MM.1S (cell line): ENCODE results near the gene CEP128.

Experiments used
- EZH2 ChIP-seq: fragments of 300-600 bp; sonication (generic); optimal IDR thresholded peaks from 2 replicates; pipeline ENCODE3; 2017; ENCODE audit warnings: low read depth, mild to moderate bottlenecking, antibody characterized with exemption, low read length, mixed read lengths
- EZH2phosphoT487 ChIP-seq: fragments of 300-600 bp; sonication (generic); IDR thresholded peaks from 2 replicates; pipeline ENCODE4 v1.6.1; 2018; ENCODE audit warnings: antibody characterized with exemption, low read length
- TF ChIP-seq, protein P1 (sequence below): fragments of 300-600 bp; sonication (generic); IDR thresholded peaks from 2 replicates; pipeline ENCODE4 v1.5.1; 2016; ENCODE audit warnings: antibody characterized with exemption, low read length, mixed read lengths

DNA sequence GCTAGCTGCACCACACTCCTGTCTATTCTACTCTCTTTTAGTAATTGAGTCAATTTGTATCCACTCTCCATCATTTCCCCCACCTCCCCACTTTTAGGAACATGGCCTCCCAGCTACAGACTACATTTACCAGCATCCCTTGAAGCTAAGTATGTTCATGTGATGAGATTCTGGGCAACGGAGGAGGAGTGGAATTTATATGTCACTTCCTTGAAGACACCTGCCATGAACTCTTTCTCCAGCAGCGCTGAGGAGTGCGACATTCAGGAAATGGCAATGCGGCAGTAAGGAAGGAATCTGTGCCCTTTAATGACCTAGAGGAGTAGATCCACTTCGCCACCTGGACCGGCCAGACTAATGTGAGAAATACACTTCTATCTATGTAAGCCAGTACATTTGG, 486.5 kb downstream of the CEP128 start:
- TF ChIP-seq, protein P1, sequence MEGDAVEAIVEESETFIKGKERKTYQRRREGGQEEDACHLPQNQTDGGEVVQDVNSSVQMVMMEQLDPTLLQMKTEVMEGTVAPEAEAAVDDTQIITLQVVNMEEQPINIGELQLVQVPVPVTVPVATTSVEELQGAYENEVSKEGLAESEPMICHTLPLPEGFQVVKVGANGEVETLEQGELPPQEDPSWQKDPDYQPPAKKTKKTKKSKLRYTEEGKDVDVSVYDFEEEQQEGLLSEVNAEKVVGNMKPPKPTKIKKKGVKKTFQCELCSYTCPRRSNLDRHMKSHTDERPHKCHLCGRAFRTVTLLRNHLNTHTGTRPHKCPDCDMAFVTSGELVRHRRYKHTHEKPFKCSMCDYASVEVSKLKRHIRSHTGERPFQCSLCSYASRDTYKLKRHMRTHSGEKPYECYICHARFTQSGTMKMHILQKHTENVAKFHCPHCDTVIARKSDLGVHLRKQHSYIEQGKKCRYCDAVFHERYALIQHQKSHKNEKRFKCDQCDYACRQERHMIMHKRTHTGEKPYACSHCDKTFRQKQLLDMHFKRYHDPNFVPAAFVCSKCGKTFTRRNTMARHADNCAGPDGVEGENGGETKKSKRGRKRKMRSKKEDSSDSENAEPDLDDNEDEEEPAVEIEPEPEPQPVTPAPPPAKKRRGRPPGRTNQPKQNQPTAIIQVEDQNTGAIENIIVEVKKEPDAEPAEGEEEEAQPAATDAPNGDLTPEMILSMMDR: no peak
- TF ChIP-seq EZH2 (no peak), EZH2phosphoT487 (no peak)
